NCI-H146 (cell line): ENCODE data around the gene VNN1.
A peak's percentile ranks its signal among the peaks of the same experiment; 100 is the strongest.

ENCODE experiments used
- DNase-seq: peaks from one replicate; lab custom pipeline; 2025; lab: John Stamatoyannopoulos, UW

The VNN1 gene, protein sequence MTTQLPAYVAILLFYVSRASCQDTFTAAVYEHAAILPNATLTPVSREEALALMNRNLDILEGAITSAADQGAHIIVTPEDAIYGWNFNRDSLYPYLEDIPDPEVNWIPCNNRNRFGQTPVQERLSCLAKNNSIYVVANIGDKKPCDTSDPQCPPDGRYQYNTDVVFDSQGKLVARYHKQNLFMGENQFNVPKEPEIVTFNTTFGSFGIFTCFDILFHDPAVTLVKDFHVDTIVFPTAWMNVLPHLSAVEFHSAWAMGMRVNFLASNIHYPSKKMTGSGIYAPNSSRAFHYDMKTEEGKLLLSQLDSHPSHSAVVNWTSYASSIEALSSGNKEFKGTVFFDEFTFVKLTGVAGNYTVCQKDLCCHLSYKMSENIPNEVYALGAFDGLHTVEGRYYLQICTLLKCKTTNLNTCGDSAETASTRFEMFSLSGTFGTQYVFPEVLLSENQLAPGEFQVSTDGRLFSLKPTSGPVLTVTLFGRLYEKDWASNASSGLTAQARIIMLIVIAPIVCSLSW

DNA sequence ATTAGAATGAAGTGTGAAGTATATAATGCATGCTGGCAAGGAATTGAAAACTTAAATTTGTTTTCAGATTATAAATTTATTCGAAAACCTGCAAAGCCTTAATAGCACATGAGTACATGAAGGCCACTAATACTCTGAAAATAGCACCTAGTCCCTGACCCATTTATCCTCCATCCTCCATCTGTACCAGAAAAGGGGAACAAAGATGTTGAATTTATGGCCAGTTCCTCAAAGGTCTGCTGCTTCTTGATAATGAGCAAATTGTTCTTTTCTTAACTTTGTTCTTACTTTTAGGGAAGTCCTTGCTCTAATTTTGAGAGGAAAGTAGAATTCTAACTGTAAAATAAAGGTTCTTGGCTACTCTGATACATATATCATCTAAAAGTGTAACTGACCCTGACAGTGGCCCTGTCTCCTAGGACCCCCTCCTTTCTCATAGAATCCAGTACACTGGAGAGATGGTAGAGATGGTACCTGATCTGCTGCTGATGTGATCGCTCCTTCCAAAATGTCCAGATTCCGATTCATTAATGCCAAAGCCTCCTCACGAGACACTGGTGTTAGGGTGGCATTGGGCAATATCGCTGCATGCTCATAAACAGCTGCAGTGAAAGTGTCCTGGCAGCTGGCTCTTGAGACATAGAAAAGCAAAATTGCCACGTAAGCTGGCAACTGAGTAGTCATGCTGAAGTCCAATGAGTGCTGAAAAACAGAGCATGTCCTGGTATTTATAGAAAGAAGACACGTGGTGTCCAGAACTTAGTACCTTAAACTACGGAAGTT lies at the start of gene VNN1:
VNN1 (minus strand) TSS at position 704 of the 783 bp plus-strand sequence; CDS start at position 684, 20 bp downstream.
- DNase-seq: no peak

DNA sequence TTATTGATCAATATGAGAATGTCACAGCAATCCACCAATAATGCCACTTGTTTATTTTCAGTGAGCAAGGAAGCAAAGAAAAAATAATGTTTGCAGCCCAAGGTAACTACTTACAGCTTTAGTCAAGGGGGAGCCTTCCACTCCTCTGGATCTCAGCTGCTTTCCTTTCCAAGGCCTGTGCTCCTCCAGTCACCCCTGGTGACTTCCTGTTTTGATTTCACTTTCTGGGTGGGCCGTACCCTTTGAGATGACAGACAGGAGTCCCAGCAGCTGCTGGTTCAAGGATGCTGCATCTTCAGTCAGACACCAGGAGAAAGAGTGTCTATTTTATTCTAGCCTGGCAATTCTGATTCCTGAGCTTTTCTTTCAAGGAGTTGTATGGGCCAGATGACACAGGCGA lies 49.4 kb upstream of the VNN1 start:
- DNase-seq: peak; percentile 19

DNA sequence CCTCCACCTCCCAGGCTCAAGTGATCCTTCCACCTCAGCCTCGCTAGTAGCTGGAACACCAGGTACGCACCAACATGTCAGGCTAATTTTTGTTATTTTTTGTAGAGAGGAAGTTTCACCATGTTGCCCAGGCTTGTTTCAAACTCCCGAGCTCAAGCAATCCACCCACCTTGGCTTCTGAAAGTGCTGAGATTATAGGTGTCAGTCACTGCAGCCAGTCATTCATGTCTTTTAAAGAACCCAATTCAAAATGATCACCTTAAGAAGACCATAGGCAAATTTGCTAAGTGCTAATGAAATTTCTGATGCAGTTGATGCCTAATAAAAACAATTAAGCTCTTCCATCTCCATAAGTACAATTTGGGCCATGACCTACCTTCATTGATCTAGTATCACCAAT lies 46.4 kb upstream of the VNN1 start:
- DNase-seq: no peak

DNA sequence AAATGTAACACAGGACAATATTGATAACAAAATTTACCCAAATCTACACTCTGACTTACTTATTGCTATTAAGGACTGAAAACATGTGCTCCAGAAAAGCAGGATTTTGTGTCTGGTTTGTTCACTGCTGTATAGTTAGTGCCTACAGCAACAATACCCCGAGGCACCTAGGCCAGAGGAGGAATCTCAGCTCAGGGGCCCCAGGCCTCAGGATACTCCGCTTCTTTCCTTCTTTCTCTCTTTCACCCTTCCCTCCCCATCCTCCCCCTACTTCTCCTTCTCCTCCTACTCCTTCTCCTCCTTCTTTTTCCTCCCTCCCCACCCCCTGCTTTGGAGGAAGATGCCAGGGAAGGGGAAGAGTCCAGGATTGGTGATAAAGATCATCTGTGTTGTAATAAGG lies 44.8 kb upstream of the VNN1 start:
- no peak for DNase-seq

DNA sequence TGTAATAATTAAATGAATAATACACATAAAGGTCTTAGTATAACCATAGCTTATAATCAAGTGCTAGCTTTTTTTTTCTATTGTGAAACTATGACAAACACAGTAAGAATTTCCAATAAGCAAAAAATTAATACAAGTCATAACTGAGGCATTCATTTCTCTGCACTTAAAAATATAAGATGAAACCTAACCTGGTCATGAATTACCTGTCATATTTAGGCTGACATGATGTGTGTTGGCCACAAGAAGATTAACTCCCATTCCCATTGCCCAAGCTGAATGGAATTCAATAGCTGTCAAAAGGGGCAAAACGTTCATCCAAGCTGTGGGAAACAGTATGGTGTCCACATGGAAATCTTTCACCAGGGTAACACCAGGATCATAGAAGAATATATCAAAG lies 38.4 kb upstream of the VNN1 start:
- DNase-seq: no peak

DNA sequence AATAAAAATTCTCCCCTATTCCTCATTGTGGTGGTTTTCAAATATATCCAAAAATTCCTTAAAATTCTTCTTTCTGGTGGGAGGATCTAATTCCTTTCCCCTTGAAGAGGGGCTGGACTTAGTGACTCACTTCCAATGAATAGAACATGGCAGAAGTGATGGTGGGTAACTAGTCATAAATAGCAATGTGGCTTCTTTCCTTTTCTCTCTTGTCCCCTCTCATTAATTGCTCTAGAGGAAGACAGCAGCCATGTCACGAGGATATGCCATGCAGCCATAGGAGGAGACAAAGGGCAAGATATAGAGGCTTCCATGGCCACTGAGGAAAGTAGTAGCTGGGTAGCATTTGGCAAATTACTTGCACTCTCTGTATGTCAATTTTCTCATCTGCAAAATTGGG lies 38.0 kb upstream of the VNN1 start:
- DNase-seq: no peak

DNA sequence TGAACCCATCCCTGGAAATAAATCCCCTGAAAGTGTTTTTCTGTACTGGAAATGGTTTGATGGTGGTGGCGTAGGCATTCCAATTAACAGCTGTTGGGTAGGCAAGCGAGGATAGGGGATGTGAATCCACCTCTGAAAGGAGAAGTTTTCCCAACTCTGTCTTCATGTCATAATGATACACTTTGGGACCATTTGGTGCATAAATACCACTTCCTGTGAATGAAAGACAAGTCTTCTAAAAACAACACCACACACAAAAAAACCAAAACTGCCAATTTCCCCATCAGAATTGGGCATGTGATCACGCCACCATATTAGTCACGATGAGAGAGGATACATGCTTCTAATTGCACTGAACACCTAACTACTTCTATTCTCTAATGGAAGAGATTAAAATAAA lies 37.5 kb upstream of the VNN1 start:
- DNase-seq: no peak

DNA sequence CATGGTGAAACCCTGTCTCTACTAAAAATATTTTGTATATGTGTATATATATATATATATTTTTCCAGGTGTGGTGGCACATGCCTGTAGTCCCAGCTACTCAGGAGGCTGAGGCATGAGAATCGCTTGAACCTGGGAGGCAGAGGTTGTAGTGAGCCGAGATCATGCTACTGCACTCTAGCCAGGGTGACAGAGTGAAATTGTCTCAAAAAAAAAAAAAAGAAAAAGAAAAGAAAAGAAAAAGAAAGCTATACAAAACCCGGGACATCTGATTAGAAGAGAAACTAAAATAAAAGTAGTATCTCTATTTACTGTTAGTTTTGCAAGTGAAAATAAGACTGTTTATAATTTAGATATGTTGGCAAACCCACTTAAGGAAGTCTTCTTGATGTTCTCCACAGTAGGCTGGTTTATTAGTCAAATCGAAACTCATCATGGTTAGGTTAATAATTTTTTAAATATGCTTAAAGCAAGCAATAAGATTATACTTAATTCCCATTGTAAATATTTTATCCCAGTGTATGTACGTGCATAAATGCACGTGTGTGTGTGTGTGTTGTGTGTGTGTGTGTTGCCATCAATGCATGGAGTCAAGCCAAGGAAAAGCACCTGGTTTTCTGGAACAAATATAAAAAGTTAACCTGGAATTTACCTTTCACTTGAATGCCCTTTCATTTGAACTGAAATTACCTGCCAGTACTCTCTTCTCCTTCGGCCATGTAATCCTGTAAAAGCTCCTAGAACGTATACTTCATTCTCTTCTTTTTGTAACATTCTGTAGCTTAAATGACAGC lies 36.8 kb upstream of the VNN1 start:
- no peak for DNase-seq

DNA sequence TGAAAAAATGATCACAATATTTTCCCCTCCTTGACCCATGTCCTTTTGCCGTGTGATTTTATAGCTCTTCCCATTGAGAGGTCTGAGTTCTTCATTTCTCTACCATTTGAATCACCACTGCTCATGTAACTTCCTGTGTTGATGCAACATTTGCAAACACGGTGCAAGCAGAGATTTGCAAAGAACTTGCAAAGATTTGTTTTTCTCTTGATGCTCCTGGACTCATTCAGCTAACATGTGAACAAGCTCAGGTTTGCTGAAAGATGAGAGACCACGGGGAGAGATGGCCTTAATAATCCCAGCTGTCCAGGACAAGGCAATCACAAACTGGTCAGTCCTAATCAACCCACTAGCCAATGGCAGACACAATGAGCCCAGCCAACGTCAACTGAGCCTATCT lies 35.3 kb upstream of the VNN1 start:
- no peak for DNase-seq

DNA sequence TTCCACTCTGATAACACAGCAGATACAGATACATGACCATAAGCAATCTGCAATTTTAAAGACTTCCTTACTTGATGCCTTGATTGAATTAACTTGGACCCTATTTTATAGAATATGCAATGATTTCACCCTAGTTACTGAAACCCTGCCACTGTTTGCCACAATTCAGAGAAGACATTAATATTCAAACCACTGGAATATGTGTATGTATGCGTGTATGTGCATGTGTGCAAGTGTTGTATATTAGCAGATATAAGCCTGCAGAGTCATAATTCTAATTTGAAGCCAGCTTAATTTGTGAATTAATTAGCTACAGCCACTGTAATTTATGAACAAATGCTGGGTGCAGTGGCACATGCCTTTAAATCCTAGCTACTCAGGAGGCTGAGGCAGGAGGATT lies 34.6 kb upstream of the VNN1 start:
- DNase-seq: no peak

DNA sequence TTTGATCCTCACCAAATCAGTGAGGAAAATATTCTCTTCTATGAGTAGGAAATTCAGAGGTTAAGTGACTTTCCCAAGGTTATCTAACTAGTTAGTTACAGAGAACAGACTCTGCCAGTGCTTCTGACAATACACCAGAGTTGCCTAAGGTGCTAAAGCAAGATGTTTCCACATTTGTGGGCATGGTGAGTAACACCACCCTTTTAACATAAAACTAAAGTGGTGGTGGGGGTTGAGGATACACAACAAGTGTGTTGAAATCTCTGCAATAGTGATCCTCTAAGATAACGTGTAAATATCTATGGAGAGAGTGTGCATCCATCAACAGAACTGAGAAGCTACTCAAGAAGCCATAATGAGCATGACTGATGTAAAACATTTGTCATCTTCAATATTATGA lies 32.2 kb upstream of the VNN1 start:
- no peak for DNase-seq

DNA sequence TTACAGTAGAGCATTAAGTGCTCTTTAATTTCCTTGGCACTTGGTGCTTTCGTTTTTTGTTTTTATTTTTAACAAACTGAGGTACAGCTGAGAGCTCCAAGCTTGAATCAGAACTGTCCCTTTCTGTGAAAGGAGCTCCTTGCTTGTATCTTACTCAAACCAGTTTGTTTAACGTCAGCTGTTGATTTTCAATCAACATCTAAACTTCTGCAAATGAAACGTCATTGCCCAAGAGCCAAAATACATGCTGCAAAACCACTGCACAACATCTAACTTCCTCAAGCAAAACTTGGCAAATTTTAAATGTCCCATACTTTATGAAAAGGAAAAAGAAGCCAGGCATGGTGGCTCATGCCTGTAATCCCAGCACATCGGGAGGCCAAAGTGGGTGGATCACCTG lies 28.6 kb upstream of the VNN1 start:
- no peak for DNase-seq

DNA sequence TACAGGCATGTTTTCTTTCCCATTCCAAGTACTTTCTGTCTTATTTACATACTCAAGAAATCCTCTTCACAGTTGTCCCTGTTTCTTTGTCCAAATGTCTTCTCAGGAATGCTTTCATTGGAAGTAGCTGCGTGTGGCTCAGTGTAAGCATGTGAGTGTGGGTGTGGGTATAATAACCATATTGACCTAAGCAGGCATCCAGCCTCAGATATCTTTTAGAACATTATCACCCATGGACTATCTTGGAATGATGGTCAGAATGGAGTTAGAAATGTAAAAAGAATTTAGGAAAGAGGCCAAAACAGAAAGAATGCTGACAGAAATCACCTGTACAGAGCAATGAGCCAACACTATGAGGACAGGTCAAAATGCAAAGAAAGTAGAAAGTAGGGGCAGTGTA lies 27.4 kb upstream of the VNN1 start:
- no peak for DNase-seq

DNA sequence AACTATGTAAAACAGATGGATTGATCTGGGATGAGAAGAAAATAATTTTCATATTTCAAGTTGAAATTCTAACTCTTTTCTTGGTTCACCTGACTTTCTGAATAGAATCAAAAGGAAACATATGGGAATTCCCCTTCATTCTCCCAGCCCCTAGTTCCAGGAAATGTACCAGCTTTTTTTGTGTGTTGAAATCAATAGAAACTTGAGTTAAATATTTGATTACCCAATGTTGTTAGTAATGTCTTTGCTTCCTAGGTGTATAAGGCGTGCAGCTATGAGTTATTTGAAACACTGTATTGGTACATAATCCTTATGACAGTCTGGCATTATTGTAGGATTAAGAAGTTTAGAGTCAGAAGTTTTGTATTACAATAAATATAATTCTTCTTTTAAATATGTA lies 22.4 kb upstream of the VNN1 start:
- DNase-seq: no peak

DNA sequence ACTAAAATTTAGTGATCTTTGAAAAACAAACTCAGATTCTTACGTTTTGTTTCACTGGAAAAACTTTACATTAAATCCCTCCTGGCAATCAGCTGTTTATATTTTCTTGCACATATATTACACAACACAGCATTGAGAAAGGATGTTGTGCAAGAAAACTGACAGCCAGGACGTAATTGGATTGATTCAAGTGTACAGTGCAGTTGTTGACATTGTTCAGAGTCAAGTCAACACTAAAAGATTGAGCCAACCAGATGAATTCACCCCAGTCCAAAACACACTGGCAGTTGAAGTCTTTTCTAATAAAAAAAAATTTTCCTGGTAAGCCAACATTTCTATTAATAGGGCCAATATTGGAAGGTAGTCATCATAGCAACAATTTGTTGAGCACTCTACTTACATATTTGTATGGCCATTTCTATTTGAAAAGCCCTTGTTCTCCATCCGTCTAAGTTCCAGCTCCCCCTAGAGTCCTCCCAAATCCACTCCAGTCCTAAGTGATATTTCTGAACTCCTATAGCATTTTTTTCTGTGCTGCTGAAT lies 20.9 kb upstream of the VNN1 start:
- DNase-seq: peak; percentile 38

DNA sequence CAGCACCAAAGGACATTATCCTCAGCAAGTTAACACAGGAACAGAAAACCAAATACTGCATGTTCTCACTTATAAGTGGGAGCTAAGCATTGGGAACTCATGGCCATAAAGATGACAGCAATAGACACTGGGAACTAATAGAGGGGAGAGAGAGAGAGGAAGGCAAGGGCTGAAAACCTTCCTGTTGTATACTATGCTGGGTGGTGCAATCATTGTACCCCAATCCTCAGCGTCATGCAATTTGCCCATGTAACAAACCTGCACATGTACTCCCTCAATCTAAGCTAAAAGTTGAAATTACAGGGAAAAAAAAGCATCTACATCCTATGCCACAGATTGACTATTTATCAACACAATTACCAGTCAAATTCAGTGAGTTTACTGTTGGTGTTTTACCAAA lies 20.0 kb upstream of the VNN1 start:
- no peak for DNase-seq

DNA sequence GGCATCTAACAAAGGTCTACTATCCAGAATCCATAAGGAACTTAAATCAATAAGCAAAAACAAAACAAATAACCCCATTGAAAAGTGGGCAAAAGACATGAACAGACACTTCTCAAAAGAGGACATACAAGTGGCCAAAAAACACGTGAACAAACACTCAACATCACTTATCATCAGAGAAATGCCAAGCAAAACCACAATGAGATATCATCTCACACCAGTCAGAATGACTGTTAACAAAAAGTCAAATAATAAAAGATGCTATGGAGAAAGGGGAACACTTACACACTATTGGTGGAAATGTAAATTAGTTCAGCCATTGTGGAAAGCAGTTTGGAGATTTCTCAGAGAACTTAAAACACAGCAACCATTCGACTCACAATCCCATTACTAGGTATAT lies 19.4 kb upstream of the VNN1 start:
- DNase-seq: no peak

DNA sequence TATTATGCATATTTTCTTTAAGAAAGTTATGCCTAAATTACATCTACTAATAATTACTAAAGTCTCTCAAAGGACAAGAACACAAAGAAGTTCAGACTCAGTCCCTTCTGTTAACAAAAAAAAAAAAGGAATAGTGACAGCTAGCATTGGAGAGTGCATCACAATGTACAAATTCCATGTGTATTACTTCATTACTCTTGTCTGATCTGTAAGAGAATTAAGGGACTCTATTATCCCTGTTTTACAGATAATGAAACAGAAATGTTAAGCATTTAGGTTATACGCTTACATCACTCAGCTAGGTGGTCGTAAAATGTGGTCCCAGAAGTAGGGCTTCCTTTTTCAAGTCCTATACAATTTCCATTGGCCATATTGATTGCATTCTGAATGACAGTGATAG lies 17.2 kb upstream of the VNN1 start:
- no peak for DNase-seq

DNA sequence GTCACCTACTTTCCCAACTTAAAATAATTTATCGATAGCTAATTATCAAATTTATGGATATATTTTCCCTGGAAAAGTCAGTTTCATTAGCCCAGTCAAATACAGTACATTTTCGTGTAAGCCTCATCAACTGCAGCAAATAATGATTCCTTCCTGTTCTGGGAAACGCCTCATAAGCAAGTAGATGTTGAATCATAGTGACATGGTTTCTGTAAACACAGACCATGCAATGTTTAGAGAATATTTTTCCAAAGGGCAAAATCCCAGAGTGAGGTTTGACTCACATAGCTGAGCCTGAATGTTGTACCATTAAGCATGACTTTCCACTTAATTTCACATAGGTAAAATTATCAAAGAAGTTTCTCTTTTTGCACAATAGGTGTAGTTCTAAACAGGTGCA lies 16.7 kb upstream of the VNN1 start:
- DNase-seq: no peak

DNA sequence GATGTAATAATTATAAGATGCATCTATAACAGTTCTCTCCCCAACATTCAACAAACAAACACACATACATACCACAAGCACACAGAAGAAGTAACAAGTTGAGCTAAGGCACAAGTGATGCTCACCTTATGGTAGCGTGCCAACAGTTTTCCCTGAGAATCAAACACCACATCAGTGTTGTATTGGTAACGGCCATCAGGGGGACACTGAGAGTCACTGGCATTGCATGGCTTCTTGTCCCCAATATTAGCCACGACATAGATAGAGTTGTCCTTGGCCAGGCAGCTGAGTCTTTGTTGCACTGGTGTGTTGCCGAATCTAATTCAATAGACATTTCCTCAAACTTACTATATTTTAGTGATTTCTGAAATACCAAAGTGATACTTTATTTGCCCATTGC lies 14.8 kb upstream of the VNN1 start:
- DNase-seq: peak; percentile 2

DNA sequence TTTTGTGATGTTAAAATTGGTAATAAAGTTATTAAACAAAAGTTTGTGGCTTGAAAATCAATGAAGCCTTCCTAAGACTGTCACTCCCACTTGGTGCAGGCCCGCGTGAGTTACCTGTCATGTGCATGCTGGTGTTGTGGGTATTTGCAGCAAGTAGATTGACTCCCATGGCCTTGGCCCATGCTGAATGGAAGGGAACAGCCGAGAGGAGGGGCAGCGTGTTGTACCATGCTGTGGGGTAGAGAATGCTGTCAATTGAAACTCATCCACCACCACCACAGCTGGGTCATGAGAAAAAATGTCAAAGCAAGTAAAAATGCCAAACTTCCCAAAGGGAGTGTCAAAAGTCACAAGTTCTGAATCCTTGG lies 12.7 kb upstream of the VNN1 start:
- no peak for DNase-seq

DNA sequence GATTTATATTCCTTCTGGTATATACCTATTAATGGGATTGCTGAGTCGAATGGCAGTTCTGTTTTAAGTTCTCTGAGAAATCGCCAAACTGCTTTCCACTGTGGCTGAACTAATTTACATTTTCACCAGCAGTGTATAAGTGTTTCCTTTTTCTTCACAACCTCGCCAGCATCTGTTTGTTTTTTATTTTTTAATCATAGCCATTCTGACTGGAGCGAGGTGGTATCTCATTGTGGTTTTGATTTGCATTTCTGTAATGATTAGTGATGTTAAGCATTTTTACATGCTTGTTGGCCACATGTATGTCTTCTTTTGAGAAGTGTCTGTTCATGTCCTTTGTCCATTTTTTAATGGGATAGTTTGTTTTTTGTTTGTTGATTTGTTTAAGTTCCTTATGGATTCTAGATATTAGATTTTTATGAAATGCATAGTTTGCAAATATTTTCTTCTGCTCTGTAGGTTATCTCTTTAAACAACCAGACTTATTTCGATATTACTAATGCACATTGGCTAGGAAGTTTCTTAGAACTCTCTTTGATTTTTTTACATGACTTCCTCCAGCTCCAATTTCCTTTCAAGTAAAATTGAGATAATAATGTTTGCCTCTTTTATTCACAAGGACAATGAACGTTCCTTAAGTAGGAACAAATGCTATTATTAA lies 12.2 kb upstream of the VNN1 start:
- no peak for DNase-seq
